Measurements from ENCODE around the gene NEMF.
"Not testable (repeated sequence)": the region's sequence is repeated elsewhere in the genome, so short reads cannot be mapped to it uniquely, and the experiment has no call there.

The NEMF gene

GRCh38 chr14:49849213-49849847 is 3.3 kb downstream of the NEMF start:
- no peak for DNase-seq (ENCODE audit: low read depth in 1 of 2, low spot score in 1 of 2)

- DNase-seq (ENCODE audit: low read depth in 1 of 2, low spot score in 1 of 2): no peak
Measured at GRCh38 chr14:49828640-49829039, 23.9 kb downstream of the NEMF start.

GRCh38 chr14:49820176-49820575 is 32.4 kb downstream of the NEMF start:
- no peak for DNase-seq (ENCODE audit: low read depth in 1 of 2, low spot score in 1 of 2)

GRCh38 chr14:49816844-49817243 is 35.7 kb downstream of the NEMF start:
- no peak for DNase-seq (ENCODE audit: low read depth in 1 of 2, low spot score in 1 of 2)

- DNase-seq (ENCODE audit: low read depth in 1 of 2, low spot score in 1 of 2): not testable (repeated sequence)
Measured at GRCh38 chr14:49816118-49816517, 36.5 kb downstream of the NEMF start.

GRCh38 chr14:49808780-49809179 is 43.8 kb downstream of the NEMF start:
- DNase-seq (ENCODE audit: low read depth in 1 of 2, low spot score in 1 of 2): no peak

- DNase-seq (ENCODE audit: low read depth in 1 of 2, low spot score in 1 of 2): no peak
Measured at GRCh38 chr14:49796025-49796424, 56.6 kb downstream of the NEMF start.

- DNase-seq (ENCODE audit: low read depth in 1 of 2, low spot score in 1 of 2): no peak
Measured at GRCh38 chr14:49792618-49793017, 60.0 kb downstream of the NEMF start.

- DNase-seq (ENCODE audit: low read depth in 1 of 2, low spot score in 1 of 2): no peak
Measured at GRCh38 chr14:49786315-49786714, 66.3 kb downstream of the NEMF start.

- DNase-seq (ENCODE audit: low read depth in 1 of 2, low spot score in 1 of 2): no peak
Measured at GRCh38 chr14:49783394-49784014, 69.1 kb downstream of the NEMF start.

GRCh38 chr14:49781040-49781439 is 71.5 kb downstream of the NEMF start:
- not testable (repeated sequence) for DNase-seq (ENCODE audit: low read depth in 1 of 2, low spot score in 1 of 2)

- DNase-seq (ENCODE audit: low read depth in 1 of 2, low spot score in 1 of 2): no peak
Measured at GRCh38 chr14:49778421-49778820, 74.2 kb downstream of the NEMF start.

- no peak for DNase-seq (ENCODE audit: low read depth in 1 of 2, low spot score in 1 of 2)
Measured at GRCh38 chr14:49774106-49774505, 78.5 kb downstream of the NEMF start.

- DNase-seq (ENCODE audit: low read depth in 1 of 2, low spot score in 1 of 2): not testable (repeated sequence)
Measured at GRCh38 chr14:49771691-49772090, 80.9 kb downstream of the NEMF start.

- no peak for DNase-seq (ENCODE audit: low read depth in 1 of 2, low spot score in 1 of 2)
Measured at GRCh38 chr14:49770212-49770817, 82.3 kb downstream of the NEMF start.

GRCh38 chr14:49769581-49770211 is 82.9 kb downstream of the NEMF start:
- no peak for DNase-seq (ENCODE audit: low read depth in 1 of 2, low spot score in 1 of 2)

GRCh38 chr14:49769171-49769570 is 83.4 kb downstream of the NEMF start:
- DNase-seq (ENCODE audit: low read depth in 1 of 2, low spot score in 1 of 2): no peak

GRCh38 chr14:49768301-49769121 is 84.1 kb downstream of the NEMF start:
- DNase-seq (ENCODE audit: low read depth in 1 of 2, low spot score in 1 of 2): peak; percentile 32 to 50

- peak; percentile 77 to 86 for DNase-seq (ENCODE audit: low read depth in 1 of 2, low spot score in 1 of 2)
Measured at GRCh38 chr14:49767571-49768300, 84.9 kb downstream of the NEMF start, which contains the start of gene KLHDC2. KLHDC2 (plus strand) TSS chr14:49768153; CDS start chr14:49768469, 316 bp downstream.

- no peak for DNase-seq (ENCODE audit: low read depth in 1 of 2, low spot score in 1 of 2)
Measured at GRCh38 chr14:49767270-49767570, 85.4 kb downstream of the NEMF start.

- DNase-seq (ENCODE audit: low read depth in 1 of 2, low spot score in 1 of 2): no peak
Measured at GRCh38 chr14:49766839-49767238, 85.7 kb downstream of the NEMF start.

All from activated T-helper 1 cell treated with anti-CD3 and anti-CD28 coated beads, Interleukin-2, amount 50 U/mL, for 16 hours (primary cell).